ENCODE measurements around the gene DNASE1L1.
"Not testable (repeated sequence)": the region's sequence is repeated elsewhere in the genome, so short reads cannot be mapped to it uniquely, and the experiment has no call there.

The DNASE1L1 gene

DNA sequence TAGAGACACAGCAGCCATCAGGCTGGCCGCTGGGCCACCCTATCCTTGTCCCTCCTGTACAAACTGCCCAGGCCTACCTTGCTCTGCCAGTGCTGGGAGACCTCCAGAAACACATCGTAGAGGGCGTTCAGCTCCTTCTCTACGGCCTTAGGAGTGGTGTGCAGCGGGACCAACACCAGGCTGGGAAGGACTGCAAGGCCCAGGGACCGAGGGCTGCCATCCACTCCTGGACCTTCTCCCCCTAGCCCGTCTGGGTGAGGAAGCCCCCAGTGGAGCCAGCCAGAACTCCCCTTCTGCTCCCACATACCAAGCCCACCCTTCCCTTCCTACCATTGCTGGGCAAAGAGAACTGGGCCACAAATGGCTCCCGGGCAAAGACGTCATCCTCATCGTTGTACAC lies 5.9 kb downstream of the DNASE1L1 start:
- DNase-seq = no peak

DNA sequence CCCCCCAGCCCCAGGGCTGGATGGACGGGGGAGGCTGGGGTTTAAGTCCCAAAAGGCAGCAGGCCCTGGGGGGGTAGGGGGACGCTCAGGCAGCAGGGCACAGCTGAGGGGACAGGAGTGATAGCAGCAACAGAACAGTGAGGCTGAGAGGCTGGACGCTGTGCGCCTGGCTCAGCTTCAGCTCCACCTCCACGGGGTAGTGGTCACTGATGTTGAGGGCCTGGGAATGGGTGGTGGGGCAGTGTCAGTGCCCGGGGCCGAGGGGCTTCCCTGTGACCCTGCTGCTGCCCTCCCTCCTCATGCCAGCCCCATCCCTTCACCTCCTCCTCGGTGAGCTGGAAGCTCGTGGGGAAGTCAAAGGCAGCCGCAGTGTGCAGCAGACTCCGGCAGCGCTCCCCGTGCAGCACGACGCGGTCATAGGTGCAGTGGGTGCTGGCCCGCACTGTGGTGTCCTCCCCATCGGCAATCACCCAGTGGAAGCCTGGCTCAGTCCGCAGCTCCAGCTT lies 6.4 kb downstream of the DNASE1L1 start:
- no peak for DNase-seq

DNA sequence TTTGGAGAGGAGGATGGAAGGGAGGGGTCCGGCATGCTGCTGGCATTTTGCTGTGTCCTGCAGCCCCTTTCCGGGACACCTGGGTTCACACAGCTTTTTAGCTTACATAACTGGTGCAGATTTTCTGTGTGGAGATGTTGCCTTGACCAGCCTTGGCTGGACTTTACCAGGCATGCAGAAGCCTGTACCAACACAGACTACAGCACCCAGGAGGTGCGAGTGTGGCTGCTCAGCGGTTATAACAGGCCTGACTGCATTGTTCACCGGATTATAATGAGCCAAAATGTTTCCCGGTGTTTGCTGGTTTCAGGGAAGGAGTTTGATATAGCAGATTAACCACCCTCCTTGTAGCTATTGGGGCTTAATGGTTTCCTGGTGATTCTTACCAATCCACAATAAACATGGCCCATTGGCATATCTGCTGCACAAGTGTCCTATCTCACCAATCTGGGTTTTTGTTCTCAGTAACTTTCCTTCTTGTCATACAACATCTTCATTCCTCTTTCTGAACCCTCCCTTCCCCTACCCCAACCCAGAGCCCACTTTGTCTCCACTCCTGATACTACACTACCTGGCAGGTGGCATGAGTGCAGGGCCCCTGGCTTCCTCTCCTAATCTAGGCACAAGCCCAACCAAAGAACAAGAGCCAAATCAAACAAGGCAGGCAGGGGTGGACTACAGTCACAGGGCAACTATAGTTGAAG lies 7.0 kb downstream of the DNASE1L1 start:
- DNase-seq = no peak

DNA sequence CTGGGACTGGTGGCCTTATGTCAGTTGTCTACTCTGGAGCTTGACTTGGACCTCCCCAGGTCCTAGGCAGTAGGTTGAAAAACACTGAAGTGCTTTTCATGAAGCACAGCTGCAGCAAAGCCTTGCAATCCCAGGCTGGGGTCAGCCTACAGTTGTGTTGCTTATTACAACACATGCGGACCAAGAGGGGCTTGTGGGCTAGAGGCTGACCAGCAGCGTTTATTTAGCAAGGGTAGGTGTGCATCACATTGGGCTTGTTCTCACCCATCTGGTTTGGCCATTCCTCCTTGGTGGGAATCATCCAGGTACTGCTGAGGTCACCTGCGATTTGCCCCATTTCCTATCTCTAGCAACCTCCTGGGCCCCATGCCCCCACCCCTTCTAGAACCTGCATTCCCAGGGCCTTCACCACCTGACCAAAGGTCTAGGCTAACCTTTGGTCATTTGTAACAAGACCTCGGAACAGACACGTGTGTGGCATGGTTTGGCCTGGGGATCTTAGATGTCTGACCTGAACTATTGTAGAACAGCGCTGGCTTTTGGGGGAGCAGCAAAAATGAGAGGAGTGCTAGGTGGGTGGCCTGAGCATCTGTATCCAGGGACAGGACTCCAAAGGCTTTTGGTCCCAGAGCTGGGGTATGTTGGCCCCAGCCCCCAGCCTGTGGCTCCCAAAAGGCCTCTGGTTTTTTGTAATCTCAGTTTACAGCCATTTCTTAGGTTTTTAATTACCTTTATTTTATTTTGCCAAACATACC lies 7.8 kb downstream of the DNASE1L1 start:
- no peak for DNase-seq

DNA sequence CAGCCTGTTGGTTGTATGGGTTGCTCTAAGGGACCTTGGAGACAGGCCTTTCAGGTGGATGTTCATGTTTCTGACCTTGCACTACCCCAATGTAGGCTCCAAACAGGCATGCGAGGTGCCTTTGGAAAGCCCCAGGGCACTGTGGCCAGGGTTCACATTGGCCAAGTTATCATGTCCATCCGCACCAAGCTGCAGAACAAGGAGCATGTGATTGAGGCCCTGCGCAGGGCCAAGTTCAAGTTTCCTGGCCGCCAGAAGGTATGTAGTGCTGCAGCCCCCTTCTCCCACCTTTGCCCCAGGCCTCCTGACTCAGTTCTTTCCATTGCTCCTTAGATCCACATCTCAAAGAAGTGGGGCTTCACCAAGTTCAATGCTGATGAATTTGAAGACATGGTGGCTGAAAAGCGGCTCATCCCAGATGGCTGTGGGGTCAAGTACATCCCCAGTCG lies 8.7 kb downstream of the DNASE1L1 start:
- DNase-seq = not testable (repeated sequence)

DNA sequence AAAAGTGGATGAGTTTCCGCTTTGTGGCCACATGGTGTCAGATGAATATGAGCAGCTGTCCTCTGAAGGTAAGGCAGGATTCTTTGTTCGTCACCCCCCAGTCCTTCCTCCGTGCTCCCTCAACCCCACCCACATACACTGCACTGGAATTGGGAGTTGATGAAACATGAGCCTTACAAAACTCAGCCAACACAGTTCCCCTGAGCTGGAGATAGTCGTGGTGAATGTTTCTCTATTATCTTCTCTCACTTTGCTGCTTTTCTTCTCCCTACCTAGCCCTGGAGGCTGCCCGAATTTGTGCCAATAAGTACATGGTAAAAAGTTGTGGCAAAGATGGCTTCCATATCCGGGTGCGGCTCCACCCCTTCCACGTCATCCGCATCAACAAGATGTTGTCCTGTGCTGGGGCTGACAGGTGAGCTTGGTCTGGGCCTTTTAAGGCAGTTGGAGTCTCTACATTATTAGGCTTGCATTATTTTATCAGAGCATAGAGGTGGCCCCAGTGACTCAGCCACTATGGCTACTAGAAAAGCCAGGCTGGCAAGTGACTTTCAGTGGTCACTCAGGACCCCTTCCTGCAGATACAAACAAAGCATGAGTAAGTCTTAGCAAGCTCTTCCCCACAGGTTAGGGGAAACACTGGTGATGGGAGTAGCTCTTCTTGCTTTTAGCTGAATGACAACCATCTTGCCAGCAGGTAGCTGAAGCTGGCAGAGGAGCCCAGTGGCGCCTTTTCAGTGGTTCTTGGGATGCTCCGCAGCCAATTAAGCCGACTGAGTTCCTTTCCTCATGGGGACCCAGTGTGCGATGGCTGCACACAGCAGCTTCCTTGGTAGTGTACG lies 9.3 kb downstream of the DNASE1L1 start:
- DNase-seq = no peak

DNA sequence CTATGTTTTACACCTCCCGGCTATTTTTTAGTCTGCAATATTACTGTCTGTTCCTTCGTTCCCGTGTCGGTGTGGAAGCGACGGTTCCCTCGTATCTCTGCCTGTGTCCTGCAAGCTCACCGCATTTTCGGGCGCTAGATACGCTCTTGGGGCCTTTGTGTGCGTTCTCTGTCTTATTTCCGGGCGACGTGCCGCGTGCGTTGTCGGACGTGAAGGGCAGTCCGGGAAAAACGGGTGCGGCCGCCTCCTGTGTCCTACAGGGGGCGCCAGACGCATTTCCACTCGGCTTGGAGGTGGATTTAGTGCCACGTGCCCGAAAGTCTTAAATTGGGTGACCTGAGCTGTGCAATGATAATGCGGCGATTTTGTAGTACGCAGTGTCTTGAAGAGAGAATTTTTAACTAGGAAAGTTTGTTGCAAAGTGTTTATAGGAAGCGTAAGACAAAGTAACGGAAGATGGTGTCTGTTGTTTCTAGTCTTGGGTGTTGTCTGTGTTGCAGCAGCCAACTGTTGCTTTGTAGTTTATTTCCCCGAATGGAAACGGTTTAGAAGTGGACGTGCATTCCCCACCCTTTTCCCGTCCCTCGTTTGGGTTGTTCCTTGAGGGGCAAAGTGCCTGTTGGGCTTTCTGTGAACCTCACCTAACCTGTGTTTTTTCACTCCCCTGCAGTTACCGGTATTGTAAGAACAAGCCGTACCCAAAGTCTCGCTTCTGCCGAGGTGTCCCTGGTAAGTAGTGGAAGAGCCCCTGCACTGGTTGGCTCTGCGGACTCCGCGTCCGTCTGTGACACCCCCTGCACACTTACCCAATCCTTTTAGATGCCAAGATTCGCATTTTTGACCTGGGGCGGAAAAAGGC lies 10.2 kb downstream of the DNASE1L1 start:
- DNase-seq = peak; percentile 88

DNA sequence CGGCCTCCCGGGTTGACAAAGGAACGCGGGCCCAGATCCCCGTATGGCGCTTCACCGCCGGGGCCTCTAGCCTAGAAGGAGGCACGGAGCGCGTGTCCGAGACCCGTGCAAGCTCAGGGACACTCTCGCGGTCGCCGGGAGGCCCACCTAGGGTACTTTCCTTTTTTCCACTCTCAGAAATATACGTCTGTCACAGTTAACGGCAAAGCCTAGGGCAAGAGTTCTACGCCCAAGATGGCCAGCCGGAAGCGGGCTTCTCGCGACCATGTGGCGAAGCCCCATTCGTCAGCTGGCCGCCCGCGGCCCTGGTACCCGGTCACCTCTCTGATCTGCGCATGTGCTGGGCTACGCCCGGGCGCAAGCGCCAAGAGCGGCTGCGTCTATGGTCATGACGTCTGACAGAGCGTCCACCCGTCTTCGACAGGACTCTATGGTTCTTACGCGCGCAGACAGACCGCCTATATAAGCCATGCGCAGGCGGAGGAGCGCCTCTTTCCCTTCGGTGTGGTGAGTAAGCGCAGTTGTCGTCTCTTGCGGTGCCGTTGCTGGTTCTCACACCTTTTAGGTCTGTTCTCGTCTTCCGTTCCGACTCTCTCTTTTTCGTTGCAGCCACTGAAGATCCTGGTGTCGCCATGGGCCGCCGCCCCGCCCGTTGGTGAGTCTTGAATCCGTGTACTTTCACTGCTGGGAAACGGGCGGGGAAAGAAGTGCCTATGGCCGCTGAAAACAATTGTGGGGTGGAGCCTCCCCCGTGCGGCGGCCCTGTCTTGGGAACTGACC lies 11.0 kb downstream of the DNASE1L1 start, which contains the start of gene RPL10:
Gene RPL10 (plus strand): TSS at position 490 of the 780 bp plus-strand sequence. CDS start 143 bp downstream, at position 633.
- peak; percentile 87 for DNase-seq

DNA sequence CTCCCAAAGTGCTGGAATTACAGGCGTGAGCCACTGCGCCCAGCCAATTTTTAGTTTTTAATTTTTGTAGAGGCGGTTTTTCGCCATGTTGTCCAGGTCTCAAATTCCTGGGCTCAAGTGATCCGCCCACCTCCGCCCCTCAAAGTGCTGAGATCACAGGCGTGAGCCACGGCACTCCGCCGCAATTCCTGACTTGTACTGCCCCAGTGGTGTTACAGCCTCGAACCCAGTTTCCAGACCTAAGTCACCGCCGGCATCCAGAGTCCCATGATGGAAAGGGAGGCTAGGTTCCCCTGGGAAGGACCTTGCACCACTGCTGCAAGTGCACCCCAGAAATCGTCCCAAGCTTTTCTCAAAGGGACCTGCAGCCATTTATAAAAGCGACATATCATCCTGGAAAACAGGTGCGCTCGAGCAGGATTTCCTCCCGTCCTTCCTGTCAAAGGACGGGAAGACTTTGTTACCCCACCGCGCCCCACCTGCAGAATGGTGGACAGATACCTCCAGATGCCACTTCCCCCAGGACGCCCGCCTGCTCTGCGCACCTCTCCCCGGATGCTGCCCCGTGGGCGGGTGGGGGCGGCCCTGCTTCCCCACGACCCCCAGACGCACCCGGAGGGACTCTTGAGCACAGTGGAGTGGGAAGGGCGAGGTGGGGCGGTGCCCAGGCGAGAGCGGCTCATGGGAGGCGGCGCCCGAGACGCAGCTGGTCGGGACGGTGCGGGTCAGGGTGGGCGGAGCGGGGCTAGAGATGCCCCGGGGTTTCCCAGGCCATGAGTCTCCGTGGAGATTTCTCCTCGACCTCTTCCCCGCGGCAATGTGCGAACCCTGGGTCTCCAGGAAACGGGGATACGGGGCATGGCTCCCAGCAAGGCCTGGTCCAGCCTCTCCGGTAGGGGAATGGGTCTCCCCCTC lies 11.8 kb downstream of the DNASE1L1 start:
- DNase-seq = peak; percentile 60

DNA sequence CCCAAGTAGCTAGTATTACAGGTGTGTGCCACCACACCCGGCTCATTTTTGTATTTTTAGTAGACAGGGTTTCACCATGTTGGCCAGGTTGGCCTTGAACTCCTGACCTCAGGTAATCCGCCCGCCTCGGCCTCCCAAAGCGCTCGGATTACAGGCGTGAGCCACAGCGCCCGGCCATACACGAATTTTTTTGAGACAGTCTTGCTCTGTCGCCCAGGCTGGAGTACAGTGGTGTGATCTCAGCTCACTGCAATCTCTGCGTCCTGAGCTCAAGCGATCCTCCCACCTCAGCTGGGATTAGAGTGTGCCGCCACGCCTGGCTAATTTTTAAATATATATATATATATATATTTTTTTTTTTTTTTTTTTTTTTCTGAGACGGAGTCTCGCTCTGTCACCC lies 12.7 kb downstream of the DNASE1L1 start:
- not testable (repeated sequence) for DNase-seq

DNA sequence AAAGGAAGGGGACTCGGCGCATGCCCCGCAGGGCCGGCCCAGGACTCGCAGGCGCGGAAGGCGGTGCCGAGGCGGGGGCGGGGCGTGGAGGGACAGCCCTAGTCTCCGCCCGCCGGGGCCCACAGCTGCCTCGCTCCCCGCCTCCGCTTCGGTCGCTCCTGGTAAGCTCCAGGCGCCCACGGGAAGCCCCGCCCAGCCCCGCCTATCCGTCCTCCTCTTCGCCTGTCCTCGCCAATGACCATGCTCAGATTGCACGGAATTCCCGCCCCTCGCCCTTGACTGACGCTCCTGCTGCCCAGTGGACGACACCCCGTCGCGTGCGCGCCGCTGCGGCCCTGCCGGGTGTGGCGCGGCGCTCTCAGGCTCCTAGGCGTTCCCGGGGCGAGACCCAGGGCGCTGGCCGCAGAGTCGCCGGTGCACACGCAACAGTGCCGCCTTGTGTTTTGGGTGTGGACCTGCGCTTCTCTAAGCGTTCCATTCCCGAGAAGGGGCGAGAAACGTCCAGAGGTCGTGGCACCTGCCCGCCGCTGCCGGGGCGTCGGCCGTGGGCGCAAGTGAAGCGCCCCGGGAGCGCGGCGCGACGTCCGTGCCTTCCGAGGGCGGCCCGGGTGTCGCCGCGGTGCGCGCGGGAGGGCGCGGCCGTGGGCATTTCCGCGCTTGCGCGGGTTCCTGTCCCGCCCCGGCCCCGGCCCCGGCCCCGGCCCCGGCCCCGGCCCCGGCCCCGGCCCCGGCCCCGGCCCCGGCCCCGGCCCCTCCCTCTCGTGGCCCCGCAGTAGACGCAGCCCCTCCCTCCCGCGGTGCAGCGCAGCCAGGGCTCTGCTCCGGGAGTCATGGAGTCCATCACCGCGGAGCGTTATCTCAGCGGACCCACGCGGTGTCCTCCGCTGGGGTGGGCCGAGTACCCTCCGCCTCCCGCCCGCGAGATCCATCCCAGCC lies 19.0 kb downstream of the DNASE1L1 start:
- not testable (repeated sequence) for DNase-seq

DNA sequence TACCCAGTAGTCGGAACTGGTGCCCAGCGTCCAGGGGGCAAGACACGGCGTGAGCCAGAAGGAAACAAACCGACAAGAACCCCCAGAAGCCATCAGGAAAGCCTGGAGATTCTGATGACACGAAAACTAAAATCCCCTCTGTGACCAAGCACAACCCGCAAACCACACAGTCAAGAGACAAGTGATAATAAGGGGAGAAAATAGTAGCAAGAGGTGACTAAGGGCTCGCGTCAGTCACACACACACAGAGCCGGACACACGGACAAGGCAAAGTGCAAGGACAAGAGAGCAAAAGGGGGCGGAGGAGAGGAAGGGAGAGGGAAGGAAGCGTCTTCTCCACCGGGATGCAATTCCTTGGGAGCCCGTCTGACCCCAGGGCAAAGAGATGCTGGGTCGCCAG lies 20.4 kb downstream of the DNASE1L1 start:
- DNase-seq = not testable (repeated sequence)

DNA sequence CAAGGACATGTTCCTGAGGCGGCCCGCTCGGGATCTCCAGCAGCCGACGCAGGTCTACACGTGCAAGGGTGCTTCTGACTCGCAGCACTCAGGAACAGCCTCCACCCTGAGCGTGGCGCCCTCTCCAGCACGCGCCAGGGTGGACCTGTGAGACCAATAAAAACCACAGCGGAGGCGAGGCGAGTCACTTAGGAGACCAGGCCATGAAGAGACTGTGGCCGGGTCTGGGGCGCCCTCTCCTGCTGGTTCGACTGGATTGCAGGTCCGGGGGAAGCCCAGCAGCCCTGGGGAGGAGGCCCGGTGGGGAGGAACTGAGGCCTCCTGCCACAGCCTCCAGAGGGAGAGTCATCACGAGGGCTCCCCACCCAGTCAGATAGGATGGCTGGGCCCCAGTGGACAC lies 21.0 kb downstream of the DNASE1L1 start:
- DNase-seq = not testable (repeated sequence)

DNA sequence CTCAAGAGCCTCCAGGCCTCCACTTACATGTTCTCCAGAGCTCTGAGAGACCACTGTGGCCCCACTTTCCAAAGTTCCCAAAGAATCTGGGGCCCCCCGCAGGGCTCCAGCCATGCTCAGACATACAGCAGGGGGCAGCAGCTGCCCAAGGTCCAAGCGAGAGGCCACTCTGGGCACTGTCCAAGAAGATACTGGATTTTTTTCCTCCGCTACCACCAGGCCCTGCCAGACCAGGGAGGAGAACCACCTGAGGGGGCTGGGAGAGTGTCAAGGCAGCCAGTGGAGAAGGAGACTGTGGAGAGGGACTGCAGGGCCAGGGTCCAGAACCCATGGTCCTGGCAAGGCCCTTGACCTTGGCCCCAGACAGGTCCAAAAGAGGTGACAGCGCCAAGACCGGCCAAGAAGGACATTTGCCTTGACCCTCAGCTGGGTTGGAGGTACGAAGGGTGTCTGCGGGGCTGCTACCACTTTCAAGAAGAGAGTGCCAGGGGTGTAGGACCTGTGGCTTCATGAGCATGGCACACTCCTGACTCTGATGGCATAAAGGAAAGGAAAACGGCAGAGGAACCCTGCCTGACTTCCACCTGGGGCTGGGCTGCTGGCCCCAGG lies 24.7 kb downstream of the DNASE1L1 start:
- DNase-seq = no peak

DNA sequence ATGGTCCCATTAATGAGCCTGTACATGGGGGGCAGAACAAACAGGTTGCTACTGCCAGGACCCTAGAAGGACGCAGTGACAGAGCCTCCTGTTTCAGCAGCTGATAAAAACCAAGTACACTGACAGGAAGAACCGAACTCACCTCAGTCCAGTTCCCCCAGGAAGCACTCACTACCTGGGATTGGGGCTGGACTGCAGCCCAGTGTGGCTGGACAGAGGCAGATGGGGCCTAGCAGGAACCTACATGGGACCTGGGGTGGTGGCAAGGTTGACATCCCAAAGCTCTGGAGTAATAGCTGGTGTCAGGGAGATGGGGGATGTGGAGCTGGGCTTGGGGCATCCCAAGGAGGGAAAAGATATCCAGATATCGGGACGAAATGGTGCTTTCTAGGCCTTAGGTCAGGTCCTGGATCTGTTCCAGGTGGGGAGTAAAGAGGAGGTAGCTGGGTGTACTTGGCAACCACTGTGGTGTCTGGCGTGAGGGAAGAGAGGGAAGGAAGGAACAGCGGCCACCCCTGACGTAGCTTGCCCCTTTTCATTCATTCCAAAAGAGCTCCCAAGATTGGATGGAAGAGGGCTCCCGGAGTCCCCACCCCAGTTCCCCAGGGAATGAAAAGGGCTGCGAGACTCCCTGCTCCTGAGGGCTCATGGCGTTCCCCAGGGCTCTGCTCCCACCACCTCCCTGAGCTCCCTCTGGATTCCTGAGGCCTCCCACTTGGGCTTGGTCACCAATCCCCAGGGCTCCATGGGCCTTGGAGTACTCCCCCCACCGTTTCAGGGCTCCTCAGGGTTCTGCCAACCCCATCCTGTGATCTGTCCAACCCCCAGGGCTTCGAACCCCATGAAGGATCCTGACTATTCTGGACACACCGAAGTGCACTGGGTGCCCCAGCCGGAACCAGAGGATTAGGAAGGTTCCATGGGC lies 25.4 kb downstream of the DNASE1L1 start:
- no peak for DNase-seq

DNA sequence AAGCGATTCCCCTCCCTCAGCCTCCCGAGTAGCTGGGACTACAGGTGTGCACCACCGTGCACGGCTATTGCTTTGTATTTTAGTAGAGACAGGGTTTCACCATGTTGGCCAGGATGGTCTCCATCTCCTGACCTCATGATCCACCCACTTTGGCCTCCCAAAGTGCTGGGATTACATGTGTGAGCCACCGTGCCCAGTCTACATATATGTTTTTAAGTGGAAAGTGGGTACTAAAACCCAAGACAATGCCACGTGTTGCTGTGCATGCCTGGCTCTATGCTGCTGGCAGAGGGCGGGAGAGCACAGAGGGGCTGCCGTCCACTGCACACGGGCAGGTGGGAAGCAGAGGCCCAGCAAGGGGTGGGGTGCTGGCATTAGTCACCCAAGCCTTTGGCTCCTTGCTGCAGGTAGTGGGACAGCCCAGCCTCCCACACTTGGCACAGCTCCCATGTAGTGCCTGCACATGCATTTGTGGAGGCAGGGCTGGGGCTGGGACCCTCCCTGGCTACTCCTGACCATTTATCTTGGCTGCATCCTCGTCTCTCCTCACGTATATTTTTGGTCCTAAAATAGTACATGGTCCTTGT lies 26.5 kb downstream of the DNASE1L1 start:
- DNase-seq = no peak

DNA sequence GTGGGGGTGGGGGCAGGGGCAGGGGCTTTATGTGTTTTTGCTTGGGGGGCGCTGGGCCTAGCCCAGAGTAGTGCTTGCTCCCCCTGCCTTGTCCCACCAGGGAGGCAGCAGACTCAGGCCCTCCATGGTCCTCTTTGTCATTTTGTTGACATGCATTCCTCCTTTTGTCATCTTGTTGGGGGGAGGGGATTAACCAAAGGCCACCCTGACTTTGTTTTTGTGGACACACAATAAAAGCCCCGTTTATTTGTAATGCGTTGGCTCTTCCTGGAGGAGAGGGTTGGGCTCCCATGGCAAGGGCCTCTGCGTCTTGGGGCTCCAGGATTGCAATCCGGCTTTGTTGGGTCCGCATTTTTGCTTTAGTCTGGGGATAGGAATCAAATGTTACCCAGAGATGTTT lies 27.8 kb downstream of the DNASE1L1 start:
- DNase-seq = no peak

Measured in CD4-positive, alpha-beta T cell treated with Interleukin-17A for 4 hours (primary cell).